T-helper 2 cell (primary cell): ENCODE results near the gene TGFA.
A peak's percentile ranks its signal among the peaks of the same experiment; 100 is the strongest.

Experiments used
- DNase-seq, 5 experiments: peaks; one replicate each; pipeline versions ENCODE4 v3.0.0 to v3.0.0-alpha.2; 2012 to 2022

Gene TGFA

GRCh38 chr2:70552501-70553333, 909 bp downstream of the TGFA start:
- DNase-seq = peak in 1 of 5 experiments; percentile 48

GRCh38 chr2:70551167-70551566, 2.5 kb downstream of the TGFA start:
- no peak for DNase-seq

- DNase-seq = no peak
Measured at GRCh38 chr2:70549962-70550361, 3.7 kb downstream of the TGFA start.

- no peak for DNase-seq
Measured at GRCh38 chr2:70549064-70549710, 4.4 kb downstream of the TGFA start.

GRCh38 chr2:70548233-70548632, 5.4 kb downstream of the TGFA start:
- no peak for DNase-seq

- no peak for DNase-seq
Measured at GRCh38 chr2:70546885-70547284, 6.7 kb downstream of the TGFA start.

GRCh38 chr2:70546376-70546775, 7.2 kb downstream of the TGFA start:
- DNase-seq = no peak

GRCh38 chr2:70541481-70542020, 12.1 kb downstream of the TGFA start:
- DNase-seq = no peak

GRCh38 chr2:70537840-70538239, 15.8 kb downstream of the TGFA start:
- DNase-seq = no peak

GRCh38 chr2:70536517-70537055, 17.0 kb downstream of the TGFA start:
- no peak for DNase-seq

GRCh38 chr2:70535573-70535972, 18.1 kb downstream of the TGFA start:
- DNase-seq = no peak

- DNase-seq = no peak
Measured at GRCh38 chr2:70534183-70534836, 19.3 kb downstream of the TGFA start.

GRCh38 chr2:70532244-70532935, 21.2 kb downstream of the TGFA start:
- no peak for DNase-seq

- DNase-seq = no peak
Measured at GRCh38 chr2:70531419-70532086, 22.1 kb downstream of the TGFA start.

GRCh38 chr2:70529610-70530009, 24.0 kb downstream of the TGFA start:
- no peak for DNase-seq

GRCh38 chr2:70528929-70529328, 24.7 kb downstream of the TGFA start:
- no peak for DNase-seq

- no peak for DNase-seq
Measured at GRCh38 chr2:70528276-70528675, 25.4 kb downstream of the TGFA start.

- DNase-seq = no peak
Measured at GRCh38 chr2:70527447-70528080, 26.1 kb downstream of the TGFA start.

- DNase-seq = no peak
Measured at GRCh38 chr2:70526126-70526525, 27.5 kb downstream of the TGFA start.

- DNase-seq = no peak
Measured at GRCh38 chr2:70525032-70525431, 28.6 kb downstream of the TGFA start.
